Activated CD4-positive, alpha-beta T cell treated with anti-CD3 and anti-CD28 coated beads, Interleukin-2, amount 50 U/mL, for 48 hours (primary cell): ENCODE data around the gene PPM1A.
"Not testable (repeated sequence)": the region's sequence is repeated elsewhere in the genome, so short reads cannot be mapped to it uniquely, and the experiment has no call there.

Experiments used
- DNase-seq, 2 experiments: peaks; one replicate each; pipeline ENCODE4 v3.0.0-alpha.2; 2020

The PPM1A gene

GRCh38 chr14:60266021-60266937 is 17.3 kb downstream of the PPM1A start:
- peak in 1 of 2 experiments; percentile 14 for DNase-seq

- no peak for DNase-seq
Observed at GRCh38 chr14:60272177-60272576, 23.2 kb downstream of the PPM1A start.

- no peak for DNase-seq
Observed at GRCh38 chr14:60273956-60274355, 24.9 kb downstream of the PPM1A start.

GRCh38 chr14:60274448-60274847 is 25.4 kb downstream of the PPM1A start:
- no peak for DNase-seq

GRCh38 chr14:60275932-60276331 is 26.9 kb downstream of the PPM1A start:
- no peak for DNase-seq

GRCh38 chr14:60276347-60276746 is 27.3 kb downstream of the PPM1A start:
- DNase-seq, result no peak

- no peak for DNase-seq
Observed at GRCh38 chr14:60277605-60278190, 28.7 kb downstream of the PPM1A start.

- no peak for DNase-seq
Observed at GRCh38 chr14:60278350-60278749, 29.3 kb downstream of the PPM1A start.

- DNase-seq, result no peak
Observed at GRCh38 chr14:60287452-60287851, 38.4 kb downstream of the PPM1A start.

GRCh38 chr14:60288279-60288678 is 39.3 kb downstream of the PPM1A start:
- no peak for DNase-seq

GRCh38 chr14:60294411-60295069 is 45.5 kb downstream of the PPM1A start:
- no peak for DNase-seq

- DNase-seq, result no peak
Observed at GRCh38 chr14:60300019-60300418, 51.0 kb downstream of the PPM1A start.

- no peak for DNase-seq
Observed at GRCh38 chr14:60301685-60302084, 52.7 kb downstream of the PPM1A start.

GRCh38 chr14:60302663-60303062 is 53.6 kb downstream of the PPM1A start:
- DNase-seq, result no peak

GRCh38 chr14:60303745-60304144 is 54.7 kb downstream of the PPM1A start:
- no peak for DNase-seq

GRCh38 chr14:60304509-60304908 is 55.5 kb downstream of the PPM1A start:
- no peak for DNase-seq

GRCh38 chr14:60309867-60310552 is 61.0 kb downstream of the PPM1A start:
- DNase-seq, result no peak

GRCh38 chr14:60311417-60311816 is 62.4 kb downstream of the PPM1A start:
- no peak for DNase-seq

GRCh38 chr14:60313093-60313492 is 64.1 kb downstream of the PPM1A start:
- no peak for DNase-seq

- no peak for DNase-seq
Observed at GRCh38 chr14:60315196-60315990, 66.4 kb downstream of the PPM1A start.

GRCh38 chr14:60317609-60318008 is 68.6 kb downstream of the PPM1A start:
- DNase-seq, result no peak

GRCh38 chr14:60320860-60321259 is 71.8 kb downstream of the PPM1A start:
- DNase-seq, result not testable (repeated sequence)
